COLO668 (cell line): ENCODE results near the gene DAAM1.

Source experiments
- DNase-seq: peaks from one replicate; lab custom pipeline; 2025; ENCODE audit not compliant: unreplicated experiment; lab: John Stamatoyannopoulos, UW

The DAAM1 gene

DNA sequence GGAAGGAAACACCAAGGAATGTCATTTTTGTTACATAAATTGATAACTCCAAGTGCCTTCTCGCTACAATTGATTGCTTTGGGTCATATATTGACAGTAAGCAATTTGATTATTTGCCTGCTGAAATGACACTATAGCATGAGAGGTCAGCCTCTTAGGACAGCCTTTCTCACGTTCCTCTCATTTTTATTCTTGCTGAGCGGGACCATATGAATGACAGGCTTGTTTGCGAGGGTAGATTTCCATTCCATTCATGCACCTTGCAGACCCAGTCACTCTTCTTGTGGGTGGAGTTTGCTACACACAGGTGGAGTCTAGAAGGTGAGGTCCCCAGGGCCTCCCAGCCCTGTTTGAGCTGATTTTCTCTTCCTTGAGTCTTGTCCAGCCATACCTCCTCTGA, 27.3 kb downstream of the DAAM1 start:
- DNase-seq = no peak

DNA sequence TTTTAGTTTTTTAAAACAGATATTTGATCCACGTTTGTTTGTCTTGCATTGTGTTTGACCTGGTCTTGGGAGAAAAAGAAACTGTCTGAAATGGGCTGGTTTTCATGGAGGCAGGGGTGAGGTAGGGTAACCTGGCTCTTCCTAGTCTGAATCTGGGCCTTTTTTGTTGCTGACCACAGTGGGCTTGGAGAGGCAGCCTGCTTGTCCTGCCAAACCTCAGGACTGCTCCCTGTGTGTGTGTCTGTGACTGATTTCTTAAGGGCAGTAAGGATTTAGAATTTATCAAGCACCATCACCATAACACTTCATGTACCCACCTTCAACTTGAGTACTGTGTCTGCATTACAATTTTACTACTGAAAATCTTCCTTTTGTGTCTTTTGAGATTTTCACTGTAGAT, 28.5 kb downstream of the DAAM1 start:
- DNase-seq = no peak

DNA sequence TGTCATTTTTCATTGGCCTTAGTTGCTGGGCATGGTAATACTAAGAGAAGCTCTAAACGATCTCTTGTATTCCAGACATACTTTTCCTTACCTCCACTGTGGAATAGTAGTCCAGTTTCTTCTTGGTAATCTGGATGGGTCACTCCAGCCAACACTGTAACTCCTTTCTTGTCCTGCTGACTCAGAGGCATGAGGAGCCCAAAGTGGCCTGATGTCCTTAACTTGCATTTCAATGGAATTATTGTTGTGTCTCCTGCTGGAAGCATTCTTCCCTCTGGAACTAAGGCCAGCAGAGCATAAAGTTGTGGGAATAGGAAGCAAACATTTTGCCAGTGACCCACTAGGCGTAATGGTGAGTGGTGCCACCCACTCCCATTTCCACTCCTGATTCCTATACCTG, 33.1 kb downstream of the DAAM1 start:
- DNase-seq = no peak

DNA sequence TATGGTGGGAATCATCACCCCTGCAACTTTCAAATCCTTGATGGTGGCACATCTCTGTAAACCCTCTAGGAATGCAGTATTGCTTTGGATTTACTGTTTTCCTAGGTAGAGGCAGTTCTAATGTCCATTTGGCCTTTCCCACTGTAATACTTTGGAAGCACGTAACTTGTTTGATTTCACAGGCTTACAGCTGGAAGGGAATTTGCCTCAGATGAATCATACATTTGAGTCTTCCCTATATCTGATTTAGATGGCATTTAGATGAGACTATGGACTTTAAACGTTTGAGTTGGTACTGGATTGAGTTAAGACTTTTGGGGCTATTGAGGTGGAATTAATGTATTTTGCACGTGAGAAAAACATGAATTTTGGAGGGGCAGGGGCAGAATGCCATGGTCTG, 35.9 kb downstream of the DAAM1 start:
- DNase-seq = no peak

- no peak for DNase-seq
These were observed 36.8 kb downstream of the DAAM1 start for GRCh38 chr14:59225281-59225680.

DNA sequence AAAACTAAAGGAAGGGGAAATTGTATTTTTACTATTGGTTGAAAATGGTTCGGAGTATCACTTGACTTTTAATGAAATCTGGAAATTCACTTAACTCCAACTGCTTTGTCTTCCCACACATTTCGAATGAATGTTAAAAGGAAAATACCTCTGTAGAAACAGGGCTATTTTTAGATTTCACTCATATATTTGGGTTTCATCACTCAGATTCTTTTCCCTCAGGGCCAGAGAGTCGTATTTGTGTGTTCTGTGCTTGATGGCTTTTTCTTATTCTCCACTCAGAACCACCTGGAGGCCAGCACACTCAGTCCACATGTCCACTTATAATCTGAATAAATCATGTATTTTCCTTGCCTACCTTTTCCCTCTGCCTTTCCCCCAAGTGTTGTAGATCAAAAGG, 40.0 kb downstream of the DAAM1 start:
- no peak for DNase-seq

DNA sequence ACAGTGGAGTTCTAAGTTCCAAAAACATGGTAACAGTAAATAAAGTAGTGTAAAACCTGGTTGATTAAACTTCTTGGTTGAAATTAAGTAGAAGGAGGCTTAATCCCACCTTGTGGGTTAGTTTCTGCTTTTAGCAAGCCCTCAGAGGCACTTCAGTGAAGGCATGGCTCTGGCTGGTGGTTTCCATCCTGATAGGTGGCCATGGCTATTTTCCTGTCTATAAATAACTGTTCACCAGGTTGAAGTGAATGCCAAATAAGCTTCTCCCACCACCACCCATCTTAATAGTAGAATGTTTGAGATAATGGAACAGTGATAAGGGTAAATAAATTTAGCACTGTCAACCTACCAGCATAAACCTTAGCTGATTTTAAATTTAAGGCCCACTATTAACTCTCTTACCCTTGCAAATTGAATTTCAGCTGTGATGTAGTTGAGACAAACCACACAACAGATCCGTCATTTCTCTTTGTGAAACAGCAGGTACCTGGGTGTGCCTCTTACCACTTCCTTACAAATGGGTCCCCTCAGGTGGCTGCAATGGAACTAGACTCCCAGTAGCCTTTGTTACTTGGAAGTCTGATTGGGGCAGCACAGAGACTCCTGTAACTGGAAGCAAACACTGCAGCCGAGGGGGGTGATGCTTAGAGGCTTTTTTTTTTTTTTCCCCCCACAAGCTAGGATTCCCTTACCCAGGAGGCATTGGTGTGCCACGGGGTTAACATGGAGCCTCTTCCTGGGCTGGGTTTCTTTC, 41.4 kb downstream of the DAAM1 start:
- DNase-seq = no peak

GRCh38 chr14:59236195-59236594, 47.7 kb downstream of the DAAM1 start:
- no peak for DNase-seq

GRCh38 chr14:59238216-59238615, 49.7 kb downstream of the DAAM1 start:
- DNase-seq = no peak

DNA sequence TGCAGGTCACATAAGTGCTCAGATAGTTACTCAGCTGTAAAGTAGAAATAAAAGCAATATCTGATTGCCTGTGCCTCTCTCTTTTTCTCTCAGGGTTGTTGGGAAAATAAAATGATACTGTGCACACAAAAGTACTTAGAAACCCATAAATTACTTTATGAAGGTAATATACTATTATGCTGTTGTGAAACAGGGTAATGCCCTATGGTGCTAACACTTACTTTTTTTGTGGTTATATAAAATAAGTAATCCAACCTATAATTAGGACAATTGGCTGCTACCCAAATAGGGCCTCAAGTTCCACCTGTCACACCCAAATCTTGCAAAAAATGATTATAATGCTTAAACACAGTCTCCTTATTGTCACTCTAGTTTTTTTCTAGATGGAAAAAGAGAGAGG, 50.6 kb downstream of the DAAM1 start:
- no peak for DNase-seq

DNA sequence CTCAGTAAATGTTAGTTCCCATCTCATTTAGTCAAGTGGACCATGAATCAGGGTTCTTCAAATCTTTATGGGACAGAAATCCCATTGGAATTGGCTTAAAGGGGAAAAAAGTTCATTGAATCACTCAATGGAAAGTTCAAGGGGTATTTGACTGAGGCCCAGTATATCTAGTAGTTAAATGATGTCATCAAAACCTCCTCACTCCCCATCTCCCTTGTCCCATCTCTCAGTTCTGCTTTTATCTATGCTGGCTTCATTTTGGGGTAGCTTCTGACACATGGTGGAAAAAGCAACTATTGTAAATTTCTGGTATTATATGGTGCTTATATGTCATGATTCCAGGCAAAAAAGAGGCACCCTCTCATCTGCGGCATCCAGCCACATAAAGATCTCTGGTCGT, 51.9 kb downstream of the DAAM1 start:
- no peak for DNase-seq

GRCh38 chr14:59241121-59241520, 52.7 kb downstream of the DAAM1 start:
- DNase-seq = no peak

GRCh38 chr14:59243174-59243573, 54.7 kb downstream of the DAAM1 start:
- no peak for DNase-seq

DNA sequence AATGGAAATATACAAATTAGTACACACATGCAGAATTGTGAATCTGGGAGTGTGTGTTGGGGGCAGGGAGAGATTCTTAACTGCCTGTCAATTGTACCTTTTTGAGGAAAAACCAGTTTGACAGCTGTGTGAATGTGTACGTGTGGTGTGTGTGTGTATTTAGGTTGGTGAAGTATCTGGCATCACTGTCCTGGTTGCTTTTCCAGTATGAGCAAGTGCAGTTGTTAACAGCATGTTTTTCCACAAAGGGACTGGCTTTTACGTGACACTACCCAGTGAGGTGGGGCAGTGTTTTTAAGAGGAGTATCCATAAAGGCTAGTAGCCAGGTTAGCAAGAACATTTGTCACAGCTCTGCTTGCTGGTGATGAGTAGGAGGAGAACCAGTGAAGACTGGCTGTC, 56.1 kb downstream of the DAAM1 start:
- DNase-seq = no peak

DNA sequence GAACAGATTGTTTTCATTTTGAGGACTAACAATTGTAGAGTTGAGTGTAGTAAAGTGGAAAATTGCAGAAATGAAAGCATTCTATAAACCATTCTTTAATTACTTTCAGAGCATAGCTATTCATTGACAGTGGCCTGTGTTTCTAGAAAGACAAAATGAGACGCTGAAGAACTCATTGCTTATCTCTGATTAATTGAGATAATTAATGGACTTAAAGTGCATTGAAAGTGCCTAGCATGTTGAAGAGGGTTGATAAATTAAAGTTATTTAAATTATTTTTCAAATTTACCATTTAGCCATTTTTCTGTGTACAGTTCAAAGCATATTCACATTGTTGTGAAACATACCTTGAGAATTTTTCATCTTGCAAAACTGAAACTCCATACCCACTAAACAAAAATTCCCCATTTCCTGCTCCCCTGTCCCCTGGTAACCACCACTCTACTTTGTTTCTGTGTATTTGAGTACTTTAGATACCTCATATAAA, 57.4 kb downstream of the DAAM1 start:
- DNase-seq = no peak

GRCh38 chr14:59246566-59246965, 58.1 kb downstream of the DAAM1 start:
- no peak for DNase-seq

GRCh38 chr14:59247801-59248584, 59.5 kb downstream of the DAAM1 start:
- DNase-seq = no peak

DNA sequence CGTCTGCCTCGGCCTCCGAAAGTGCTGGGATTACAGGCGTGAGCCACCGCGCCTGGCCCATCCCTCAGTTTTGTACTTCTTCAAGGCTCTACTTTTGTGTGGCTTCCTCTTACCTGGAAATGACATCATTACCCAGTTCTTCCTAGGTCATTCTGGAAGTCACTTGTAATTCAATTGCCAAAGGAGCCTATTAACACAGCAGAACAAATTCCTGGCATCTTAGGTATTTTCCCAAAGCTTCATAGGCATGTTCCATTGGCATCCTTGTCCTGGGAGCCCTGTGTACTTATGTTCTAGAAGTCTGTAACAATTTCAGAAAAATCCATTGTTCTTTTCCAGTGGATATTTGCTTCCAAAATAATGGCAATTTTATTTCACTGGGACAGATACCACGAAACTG, 60.6 kb downstream of the DAAM1 start:
- no peak for DNase-seq

DNA sequence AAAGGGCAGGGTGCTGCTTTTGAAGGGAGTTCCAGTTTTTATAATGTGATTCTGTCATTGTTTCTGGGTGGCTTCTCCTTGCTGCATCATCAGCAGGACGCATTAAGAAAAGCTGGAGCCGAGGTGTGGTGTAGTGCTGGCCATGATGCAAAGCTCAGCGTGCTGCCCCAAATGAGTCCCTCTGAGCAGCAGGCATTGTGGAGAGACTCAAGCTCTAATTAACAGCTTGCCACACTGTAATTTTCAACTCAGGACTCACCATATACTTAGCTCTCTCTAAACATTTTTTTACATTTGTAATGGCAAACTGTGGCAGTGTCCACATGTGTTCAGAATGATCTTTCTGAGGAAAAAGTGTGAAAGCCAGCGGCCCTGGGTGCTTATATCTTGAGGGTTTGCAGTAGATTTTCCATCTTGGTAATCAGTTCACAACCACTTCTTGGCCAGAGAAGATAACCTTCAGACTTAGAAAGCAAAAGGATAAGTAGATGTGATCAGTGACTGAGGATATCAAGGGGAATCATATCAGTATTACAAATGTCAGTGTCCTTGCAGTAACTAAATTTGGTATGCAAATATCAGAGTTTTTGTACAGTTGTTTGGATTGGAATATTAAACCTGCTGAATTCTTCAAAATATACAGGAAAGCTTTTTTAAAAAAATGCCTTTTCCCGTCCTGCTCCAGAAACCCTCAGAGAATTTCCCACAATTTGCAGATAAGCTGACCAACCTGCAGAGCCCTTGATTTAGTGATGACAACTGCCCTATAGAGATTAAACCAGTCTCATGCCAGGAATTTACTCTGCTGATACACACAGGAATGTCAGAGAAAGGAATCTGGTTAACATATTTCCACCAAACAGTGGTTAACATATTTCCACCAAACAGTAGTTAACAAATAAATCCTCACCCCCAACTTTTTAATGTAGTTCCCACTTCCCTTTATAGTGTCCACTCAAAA, 63.6 kb downstream of the DAAM1 start:
- no peak for DNase-seq

GRCh38 chr14:59252772-59253500, 64.5 kb downstream of the DAAM1 start:
- DNase-seq = no peak

GRCh38 chr14:59253527-59253926, 65.1 kb downstream of the DAAM1 start:
- DNase-seq = no peak
